Heart left ventricle (tissue), 16 donors: ENCODE measurements around the gene STRADB. TPM values are rescaled to one million over a fixed set of nuclear protein-coding genes. Genes with fewer than 3 reads are reported as not detected.
A peak's percentile ranks its signal among the peaks of the same experiment; 100 is the strongest.

Experiments used
- ATAC-seq, 4 donors: fragments of 200-7000 bp; cut with Tn5 transposase; one replicate each; pipeline ENCODE4 v1.9.1; 2020 to 2022; ENCODE audit warnings: moderate library complexity in 4 of 4, mild to moderate bottlenecking in 3 of 4, moderate number of reproducible peaks in 1 of 4
- DNase-seq, 5 donors: peaks; one replicate each; pipeline ENCODE4 v3.0.0-alpha.2; 2020
- H3K27ac ChIP-seq, 12 donors: fragments of 200-600 bp; sonication (generic) in 4 of 12; one replicate each; pipeline versions ENCODE4 v1.5.0 to v1.8.0; 2016 to 2022; ENCODE audit warnings: mild to moderate bottlenecking in 2 of 12
- H3K27me3 ChIP-seq, 9 donors: fragments of 200-600 bp; sonication (generic) in 2 of 9; one replicate each; pipeline versions ENCODE4 v1.5.1 to v1.8.0; 2016 to 2022; ENCODE audit warnings: mild to moderate bottlenecking in 3 of 9
- H3K36me3 ChIP-seq, 9 donors: fragments of 200-600 bp; sonication (generic) in 2 of 9; one replicate each; pipeline versions ENCODE4 v1.5.0 to v1.8.0; 2018 to 2022; ENCODE audit warnings: mild to moderate bottlenecking in 2 of 9
- H3K4me1 ChIP-seq, 12 donors: fragments of 200-600 bp; sonication (generic) in 4 of 12; one replicate each; pipeline versions ENCODE4 v1.5.0 to v1.8.0; 2016 to 2022; ENCODE audit warnings: mild to moderate bottlenecking in 3 of 12
- H3K4me3 ChIP-seq, 12 donors: fragments of 200-600 bp; sonication (generic) in 4 of 12; one replicate each; pipeline versions ENCODE4 v1.5.0 to v1.8.0; 2017 to 2022; ENCODE audit warnings: mild to moderate bottlenecking in 9 of 12, moderate library complexity in 4 of 12
- H3K9me3 ChIP-seq, 12 donors: fragments of 200-600 bp; sonication (generic) in 4 of 12; one replicate each; pipeline versions ENCODE4 v1.5.0 to v1.8.0; 2016 to 2022; ENCODE audit warnings: mild to moderate bottlenecking in 1 of 12
- POLR2A ChIP-seq, 2 donors: fragments of 450-650 bp; IDR thresholded peaks; one replicate each; pipeline ENCODE4 v1.6.1; 2017; ENCODE audit warnings: antibody characterized with exemption in 2 of 2, mild to moderate bottlenecking in 2 of 2, moderate library complexity in 2 of 2
- WGBS, 4 donors: extraction: QIAGEN DNeasy Blood & Tissue Kit in 2 of 4; methylation state at CpG; one replicate each; pipeline versions ENCODE4 v1.1.5 to v1.1.7; 2013 to 2018; 5-methylcytosine and 5-hydroxymethylcytosine counted together
- intact Hi-C, 10 donors: fragments of 100-400 bp; cut with DNase I; formaldehyde crosslinking; loops; one replicate each; pipeline versions ENCODE4 v1.11.1 to v1.14.2; 2022
- polyA plus RNA-seq, 2 donors: library from polyadenylated mRNA; stranded (reverse); fragments of 200-250 nt; gene quantifications; one replicate each; pipeline ENCODE4 v1.2.3, GENCODE V29; 2013
- total RNA-seq, 9 donors: library from RNA; depleted of rRNA in 2 of 9; stranded (reverse); fragments of >200 nt in 2 of 9; fragmentation: NEBNext Ultra II Directional in 3 of 9; extraction: Animal tissue kit (Norgen Biotek cat#: 25700) in 3 of 9; gene quantifications; one replicate each; pipeline versions ENCODE4 v1.1.0 to v1.2.4, GENCODE V29; 2016 to 2023
- TF ChIP-seq, protein P1 (sequence below), 12 donors: fragments of 200-600 bp; sonication (generic) in 4 of 12; IDR thresholded peaks; one replicate each; pipeline versions ENCODE4 v1.5.0 to v1.8.0; 2018 to 2022; ENCODE audit warnings: antibody characterized with exemption in 12 of 12, mild to moderate bottlenecking in 5 of 12
- donor health status: ischemic (EF 13 %, LVEDD 7.1; RV severe dilation, severe dysfunction).
- donor health status: healthy with polysubstance abuse.
- donor health status: DM: no; HTN: yes; CAD: no.
- donor health status: DM: no; HTN: no; CAD: no.
- donor health status: ischemic (EF 25% LVEDD 6.9; RV normal size, moderate dysfunction).
- donor health status: ischemic (EF 25% LVEDD 5.7; RV mildly dilated, moderate dysfunction).
- donor health status: healthy.
- donor health status: DM: yes; HTN: yes; CAD: no.
- donor health status: ischemic (EF 35%, LVEDD 5.7; RV mildly dilated, moderate dysfunction).
- donor health status: nonischemic (EF 11% LVEDD 7.7; RV severe dilation, severe dysfunction).
- donor health status: DM: yes; HTN: yes; CAD: no.
- donor health status: PGD.
- donor health status: ischemic (EF 29% LVEDD 5.4; RV normal size, mild dysfunction).
- donor health status: nonischemic (EF 23%, LVEDD 6.1; RV moderate dilation, normal function).

The STRADB gene
- total and polyA plus RNA-seq, 11 donors, result 28.6 to 105 (median 57.9) TPM

DNA sequence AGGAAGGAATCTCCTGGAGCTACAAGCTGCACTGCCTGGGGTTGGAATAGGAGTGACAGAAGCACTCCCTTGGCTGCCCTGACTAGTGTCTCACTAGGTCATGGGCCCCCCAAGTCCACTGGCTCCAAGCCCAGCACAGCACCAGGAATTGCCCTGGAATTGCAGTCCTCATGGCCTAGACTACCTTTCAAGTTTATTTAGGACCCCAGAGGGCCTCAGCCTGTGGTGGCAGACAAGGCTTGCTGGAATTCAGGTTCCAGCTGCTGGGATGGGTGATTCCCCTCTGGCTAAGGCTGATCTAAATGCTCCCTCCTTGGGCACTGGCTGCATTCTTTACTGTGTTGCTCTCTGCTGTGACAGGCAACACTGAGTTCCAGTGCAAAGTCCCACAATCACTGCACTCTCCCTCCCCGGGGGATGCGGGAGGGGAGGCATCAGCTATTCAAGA, 14.0 kb downstream of the STRADB start:
- peak in 2 of 5 donors; percentile 28 to 48 for DNase-seq
- intact Hi-C loops, result loop anchor here in 2 of 10 donors (5.0 to 10.0 kb wide), 3 partner anchors 63 to 259 kb away; no protein-coding TSS in a partner anchor
- WGBS, 4 donors, result 80 to 97% (median 87%) methylated on average over 2 of the region's 2 CpGs
- no peak for TF ChIP-seq POLR2A (IDR thresholded peaks at IDR 0.05)
- TF ChIP-seq, protein P1, sequence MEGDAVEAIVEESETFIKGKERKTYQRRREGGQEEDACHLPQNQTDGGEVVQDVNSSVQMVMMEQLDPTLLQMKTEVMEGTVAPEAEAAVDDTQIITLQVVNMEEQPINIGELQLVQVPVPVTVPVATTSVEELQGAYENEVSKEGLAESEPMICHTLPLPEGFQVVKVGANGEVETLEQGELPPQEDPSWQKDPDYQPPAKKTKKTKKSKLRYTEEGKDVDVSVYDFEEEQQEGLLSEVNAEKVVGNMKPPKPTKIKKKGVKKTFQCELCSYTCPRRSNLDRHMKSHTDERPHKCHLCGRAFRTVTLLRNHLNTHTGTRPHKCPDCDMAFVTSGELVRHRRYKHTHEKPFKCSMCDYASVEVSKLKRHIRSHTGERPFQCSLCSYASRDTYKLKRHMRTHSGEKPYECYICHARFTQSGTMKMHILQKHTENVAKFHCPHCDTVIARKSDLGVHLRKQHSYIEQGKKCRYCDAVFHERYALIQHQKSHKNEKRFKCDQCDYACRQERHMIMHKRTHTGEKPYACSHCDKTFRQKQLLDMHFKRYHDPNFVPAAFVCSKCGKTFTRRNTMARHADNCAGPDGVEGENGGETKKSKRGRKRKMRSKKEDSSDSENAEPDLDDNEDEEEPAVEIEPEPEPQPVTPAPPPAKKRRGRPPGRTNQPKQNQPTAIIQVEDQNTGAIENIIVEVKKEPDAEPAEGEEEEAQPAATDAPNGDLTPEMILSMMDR (IDR thresholded peaks at IDR 0.05), result no peak
- Histone ChIP-seq H3K4me3 (no peak overlapping the region), H3K36me3 (peaks cover 0 to 94% (median 59%) of the 10 kb centered on the region in 9 donors), H3K27ac (peak overlapping the region in 10 of 12 donors; percentile 28 to 81 (median 58)), H3K9me3 (peaks cover 0 to 8% (median 0%) of the 10 kb centered on the region in 12 donors), H3K4me1 (peaks cover 0 to 28% (median 10%) of the 10 kb centered on the region in 12 donors), H3K27me3 (no peaks in the 10 kb centered on the region)
- peak in 3 of 4 donors; percentile 52 to 67 (median 66) for ATAC-seq

DNA sequence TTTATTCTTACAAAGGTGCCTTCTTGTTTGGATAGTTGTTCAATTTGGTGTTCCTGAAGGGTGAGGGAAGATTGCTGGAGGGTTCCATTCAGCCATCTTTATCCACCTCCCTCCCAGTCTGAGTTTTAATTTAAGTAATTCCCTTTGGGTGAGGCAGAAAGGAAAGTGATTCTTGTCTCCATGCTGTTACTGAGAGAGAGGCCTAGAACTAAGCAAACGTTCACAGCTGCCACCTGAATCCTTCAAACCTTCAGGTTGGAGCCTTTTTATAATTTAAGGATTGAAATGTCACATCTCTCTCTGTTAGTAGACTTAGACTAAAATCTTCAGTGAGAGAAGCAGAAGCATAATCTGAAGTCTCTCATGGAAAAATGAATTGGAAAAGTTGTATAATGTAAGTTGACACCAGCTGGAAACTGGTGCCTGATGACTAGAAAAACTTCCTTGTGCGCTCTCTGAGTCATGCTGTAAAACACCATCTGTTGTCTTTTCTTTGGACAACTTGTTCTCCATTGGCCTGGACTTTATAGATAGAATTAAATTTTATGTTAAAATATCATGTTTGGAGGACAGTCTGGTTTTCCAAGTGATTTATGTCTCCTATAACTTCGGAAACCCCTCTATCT, 14.6 kb downstream of the STRADB start:
- no peak for TF ChIP-seq POLR2A (IDR thresholded peaks at IDR 0.05)
- TF ChIP-seq, protein P1 (IDR thresholded peaks at IDR 0.05), result no peak
- Histone ChIP-seq H3K4me1 (peaks cover 0 to 28% (median 10%) of the 10 kb centered on the region in 12 donors), H3K9me3 (peaks cover 0 to 7% (median 0%) of the 10 kb centered on the region in 12 donors), H3K27ac (peak overlapping the region in 10 of 12 donors; percentile 30 to 81 (median 58)), H3K27me3 (no peaks in the 10 kb centered on the region), H3K4me3 (no peak overlapping the region), H3K36me3 (peaks cover 0 to 94% (median 53%) of the 10 kb centered on the region in 9 donors)
- 68 to 81% (median 75%) methylated on average over 3 of the region's 3 CpGs for WGBS, 4 donors
- peak; percentile 38 to 89 (median 65) for ATAC-seq
- intact Hi-C loops, result loop anchor here in 2 of 10 donors (5.0 to 10.0 kb wide), 3 partner anchors 64 to 259 kb away; no protein-coding TSS in a partner anchor
- no peak for DNase-seq

DNA sequence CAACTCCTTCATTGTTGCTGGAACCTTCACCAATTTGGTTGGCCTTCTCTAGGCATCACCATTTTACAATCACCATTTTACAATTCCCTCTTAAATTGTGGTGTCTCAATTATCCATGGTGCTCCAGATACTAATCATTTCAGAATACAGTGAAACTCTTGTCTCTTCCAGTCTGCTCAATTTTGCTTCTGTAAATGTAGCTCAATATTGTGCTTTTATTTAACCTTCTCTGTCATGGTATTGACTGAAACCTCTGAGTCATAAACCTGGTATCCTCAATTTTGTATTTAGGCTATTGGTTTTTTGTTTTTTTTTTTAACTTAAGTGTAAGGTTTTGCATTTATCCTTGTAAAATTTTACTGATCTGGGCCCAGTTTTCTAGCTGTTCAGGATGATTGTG, 16.1 kb downstream of the STRADB start:
- Histone ChIP-seq H3K36me3 (peaks cover 0 to 94% (median 57%) of the 10 kb centered on the region in 9 donors), H3K4me3 (no peak overlapping the region), H3K27ac (peak overlapping the region in 2 of 12 donors; percentile 38 to 73), H3K4me1 (peaks cover 0 to 28% (median 10%) of the 10 kb centered on the region in 12 donors), H3K9me3 (no peaks in the 10 kb centered on the region), H3K27me3 (no peaks in the 10 kb centered on the region)
- no peak for DNase-seq
- ATAC-seq, result no peak
- intact Hi-C loops, result loop anchor here in 2 of 10 donors (5.0 to 10.0 kb wide), 3 partner anchors 65 to 257 kb away; no protein-coding TSS in a partner anchor
- TF ChIP-seq POLR2A (IDR thresholded peaks at IDR 0.05), result no peak
- TF ChIP-seq, protein P1 (IDR thresholded peaks at IDR 0.05), result no peak
